HG02610 (cell line): ENCODE data around the gene PRKD2.

ENCODE experiments used
- ATAC-seq: cut with Tn5 transposase; IDR thresholded peaks from one replicate; pipeline ENCODE4 v1.9.1; 2021; ENCODE audit warnings: mild to moderate bottlenecking, moderate library complexity; ENCODE audit not compliant: unreplicated experiment

The PRKD2 gene

DNA sequence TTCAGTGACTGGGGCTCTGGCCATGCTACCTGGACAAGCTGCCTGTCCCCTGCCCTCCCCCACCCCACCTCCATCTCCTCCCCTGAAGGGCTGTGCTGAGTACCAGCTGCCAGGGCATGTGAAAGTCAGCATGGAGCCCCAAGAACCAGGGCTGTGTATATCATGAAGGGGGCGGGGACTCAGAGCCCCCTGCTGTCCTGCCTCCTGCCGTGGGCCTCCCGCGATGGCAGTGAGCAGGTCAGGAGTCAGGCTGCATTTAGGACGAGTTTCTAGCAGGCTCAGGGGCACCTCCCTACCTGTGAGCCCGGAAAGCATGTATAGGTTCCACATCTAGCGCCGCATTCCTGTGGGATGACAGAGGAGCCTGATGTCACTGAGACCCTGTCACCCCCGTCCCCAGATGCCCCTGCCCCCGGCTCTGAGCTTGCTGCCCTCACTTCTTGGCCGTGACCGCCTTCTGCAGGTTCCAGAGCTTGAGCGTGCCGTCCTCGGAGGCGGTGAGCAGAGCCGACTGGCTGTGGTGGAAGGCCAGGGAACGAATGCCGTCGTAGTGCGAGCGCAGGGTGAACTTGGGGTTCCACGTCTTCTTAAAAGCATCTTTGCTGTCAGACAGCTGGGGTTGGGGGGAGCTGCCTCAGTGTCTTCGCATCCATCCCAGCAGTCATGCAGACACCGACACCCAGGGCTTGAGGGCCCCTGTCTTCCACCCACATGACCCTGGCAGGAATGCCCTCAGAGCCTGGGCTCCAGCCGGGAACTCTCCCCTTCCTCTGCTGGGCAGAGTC, 8.3 kb upstream of the PRKD2 start:
- no peak for ATAC-seq

DNA sequence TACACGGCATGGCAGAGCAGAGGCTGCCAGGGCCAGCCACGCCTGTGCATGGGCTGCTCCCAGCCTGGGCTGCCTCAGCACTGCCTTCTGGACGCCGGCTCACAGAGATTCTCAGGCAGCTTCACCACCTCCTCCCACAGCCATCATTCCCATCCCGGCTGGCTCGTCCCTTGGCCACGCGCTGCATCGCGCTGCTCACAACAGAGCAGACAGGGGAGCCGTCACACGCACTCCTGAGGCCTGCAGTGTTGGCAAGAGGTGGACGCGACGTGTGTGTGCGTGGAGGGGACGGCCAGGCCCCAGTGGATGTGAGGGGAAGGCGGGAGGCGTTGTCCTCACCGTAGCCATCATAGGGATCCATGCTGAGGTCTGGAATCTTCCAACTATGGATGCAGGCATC, 7.6 kb upstream of the PRKD2 start:
- ATAC-seq, result no peak

DNA sequence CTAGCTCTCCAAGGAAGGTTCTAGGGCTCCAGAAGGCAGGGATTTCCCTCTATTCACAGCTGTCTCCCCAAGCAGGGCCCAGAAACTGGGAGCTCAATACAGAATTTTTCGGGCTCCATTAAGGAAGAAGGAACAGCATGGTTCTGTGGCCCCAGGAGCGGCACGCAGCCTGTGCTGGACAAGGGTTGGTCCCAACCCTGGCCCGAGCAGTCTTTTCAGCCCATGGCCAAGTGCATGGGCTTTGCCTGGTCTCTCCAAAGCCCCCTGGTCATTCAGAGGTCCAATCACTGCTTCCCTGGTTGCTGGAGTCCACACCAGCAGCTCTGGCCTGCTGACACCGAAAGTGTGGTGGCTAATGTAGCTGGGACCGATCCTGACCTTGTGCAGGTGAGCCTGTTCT, 6.6 kb upstream of the PRKD2 start:
- ATAC-seq, result no peak

DNA sequence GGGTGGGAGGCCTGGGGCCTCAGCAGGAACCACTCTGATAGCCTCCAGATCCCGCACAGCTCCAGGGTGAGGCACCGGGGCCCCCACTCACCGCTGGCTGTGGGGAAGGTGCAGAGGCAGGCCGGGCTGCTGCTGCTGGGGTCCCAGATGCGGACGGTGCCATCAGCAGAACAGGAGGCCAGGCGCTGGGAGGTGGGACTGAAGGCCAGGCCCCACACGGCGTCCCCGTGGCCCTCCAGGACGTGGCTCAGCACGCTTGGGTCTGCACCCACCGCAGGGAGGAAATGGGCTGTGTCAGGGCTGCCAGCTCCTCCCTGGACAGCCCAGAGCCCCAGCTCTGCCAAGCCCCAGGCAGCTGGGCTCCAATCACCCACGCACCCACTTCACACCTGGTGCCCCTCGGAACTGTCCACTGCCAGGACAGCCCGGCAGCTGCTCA, 6.1 kb upstream of the PRKD2 start:
- ATAC-seq, result no peak

- no peak for ATAC-seq
Measured at GRCh38 chr19:46722421-46723022, 5.6 kb upstream of the PRKD2 start.

GRCh38 chr19:46722004-46722380, 5.1 kb upstream of the PRKD2 start:
- ATAC-seq, result no peak

GRCh38 chr19:46721269-46722003, 4.5 kb upstream of the PRKD2 start:
- ATAC-seq, result no peak

DNA sequence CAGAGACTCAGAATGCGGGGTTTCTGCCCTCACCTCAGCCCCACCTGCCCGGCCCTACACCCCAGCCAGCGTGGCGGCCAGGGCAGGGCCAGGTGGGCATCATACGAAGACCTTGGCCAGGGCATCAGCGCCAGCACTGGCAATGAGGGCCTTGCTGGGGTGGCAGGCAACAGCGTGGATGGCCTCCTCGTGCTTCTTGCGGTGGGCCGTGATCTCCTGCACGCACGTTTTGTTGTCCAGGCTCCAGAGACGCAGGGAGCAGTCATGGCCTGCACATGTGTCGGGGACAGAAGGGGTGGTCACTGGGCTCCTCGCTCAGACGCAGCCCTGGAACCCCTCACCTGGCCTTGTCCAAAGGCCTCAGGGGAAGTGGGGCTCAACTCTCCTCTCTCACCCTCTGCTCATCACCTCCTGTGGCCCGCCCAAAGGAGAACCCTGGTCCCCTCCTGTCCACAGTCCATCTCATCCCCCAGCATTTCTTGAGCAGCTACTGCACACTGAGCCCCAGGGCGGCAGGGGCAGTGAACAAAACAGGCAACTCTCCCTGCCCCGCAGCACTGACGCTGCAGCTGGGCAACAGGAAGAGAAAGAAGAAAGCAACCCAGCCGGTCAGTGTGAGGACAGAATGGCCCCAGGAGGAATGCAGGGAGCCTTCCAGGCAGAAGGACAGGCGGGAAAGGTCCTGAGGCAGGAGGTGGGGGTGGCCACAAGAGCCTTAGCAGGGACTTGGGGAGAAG, 3.8 kb upstream of the PRKD2 start:
- ATAC-seq, result no peak

DNA sequence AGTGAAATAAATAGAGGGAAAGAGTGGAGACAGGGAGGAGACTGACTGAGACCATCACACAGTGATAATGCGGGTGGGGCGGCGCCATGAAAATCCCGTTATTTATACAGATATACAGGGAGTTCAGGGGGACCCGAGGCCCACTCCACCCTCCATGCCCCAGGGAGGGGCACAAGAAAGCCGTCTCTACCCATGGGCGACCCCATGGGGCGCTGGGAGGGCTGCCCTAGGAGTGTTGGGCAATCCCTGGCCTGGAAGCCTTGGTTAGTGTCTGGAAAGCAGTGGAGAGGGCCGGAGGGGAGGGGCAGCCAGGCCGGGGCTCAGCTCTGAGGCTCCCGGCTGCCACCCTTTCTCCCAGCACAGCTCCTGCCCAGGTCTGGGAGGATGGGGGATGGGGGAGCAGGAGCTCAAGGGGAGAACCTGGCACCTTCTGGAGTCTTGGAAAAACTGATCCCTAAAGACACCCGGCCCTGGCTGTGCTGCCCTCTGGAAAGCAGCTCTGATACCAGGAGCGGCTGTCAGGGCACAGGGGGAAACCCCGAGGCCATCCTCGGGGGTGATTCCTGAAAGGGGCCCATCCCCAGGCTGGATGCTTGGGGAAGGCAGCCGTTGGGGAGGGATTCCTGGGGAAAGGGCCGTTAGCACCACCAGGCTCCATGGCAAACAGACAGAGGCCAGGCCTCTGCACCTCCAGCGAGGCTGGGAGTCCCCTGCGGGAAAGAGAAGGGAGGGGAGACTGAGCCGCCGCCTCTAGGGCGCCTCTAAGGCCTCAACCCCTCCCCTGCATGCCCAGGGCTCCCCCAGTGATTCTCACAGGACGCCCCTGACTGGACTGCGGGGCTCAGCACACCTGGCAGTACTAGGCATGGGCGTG, 3.0 kb upstream of the PRKD2 start:
- ATAC-seq, result no peak

DNA sequence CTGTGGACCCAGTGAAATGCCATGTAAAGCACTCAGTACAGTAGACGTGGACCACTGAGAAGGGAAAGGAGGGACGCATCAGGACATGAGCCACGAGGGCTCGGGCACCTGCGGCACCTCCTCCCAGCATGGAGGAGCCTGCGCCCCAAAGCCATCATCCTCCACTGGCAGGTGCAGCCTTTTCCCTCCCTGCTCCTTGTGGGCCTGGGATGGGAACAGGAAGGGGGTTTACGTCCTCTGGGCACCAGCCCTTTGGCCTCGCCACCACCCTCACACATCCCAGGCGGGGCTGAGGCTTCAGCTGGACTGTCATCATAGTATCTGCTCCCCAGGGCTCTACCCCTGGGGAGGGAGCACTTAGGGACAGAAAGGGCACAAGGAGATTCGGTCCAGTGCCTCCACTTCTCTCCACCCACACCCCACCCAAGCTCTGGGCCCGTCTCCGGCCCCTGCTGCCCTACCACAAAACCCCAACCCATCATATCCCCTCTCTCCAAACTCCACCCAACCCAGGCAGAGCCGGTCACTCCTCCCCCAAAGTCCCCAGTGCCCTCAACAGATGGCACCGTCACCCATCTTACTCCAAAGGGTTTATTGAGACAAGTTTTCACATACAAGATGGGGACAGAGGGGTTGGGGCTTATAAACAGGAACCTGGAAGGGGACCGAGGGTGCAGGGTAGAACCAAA, 2.2 kb upstream of the PRKD2 start:
- ATAC-seq, result no peak

DNA sequence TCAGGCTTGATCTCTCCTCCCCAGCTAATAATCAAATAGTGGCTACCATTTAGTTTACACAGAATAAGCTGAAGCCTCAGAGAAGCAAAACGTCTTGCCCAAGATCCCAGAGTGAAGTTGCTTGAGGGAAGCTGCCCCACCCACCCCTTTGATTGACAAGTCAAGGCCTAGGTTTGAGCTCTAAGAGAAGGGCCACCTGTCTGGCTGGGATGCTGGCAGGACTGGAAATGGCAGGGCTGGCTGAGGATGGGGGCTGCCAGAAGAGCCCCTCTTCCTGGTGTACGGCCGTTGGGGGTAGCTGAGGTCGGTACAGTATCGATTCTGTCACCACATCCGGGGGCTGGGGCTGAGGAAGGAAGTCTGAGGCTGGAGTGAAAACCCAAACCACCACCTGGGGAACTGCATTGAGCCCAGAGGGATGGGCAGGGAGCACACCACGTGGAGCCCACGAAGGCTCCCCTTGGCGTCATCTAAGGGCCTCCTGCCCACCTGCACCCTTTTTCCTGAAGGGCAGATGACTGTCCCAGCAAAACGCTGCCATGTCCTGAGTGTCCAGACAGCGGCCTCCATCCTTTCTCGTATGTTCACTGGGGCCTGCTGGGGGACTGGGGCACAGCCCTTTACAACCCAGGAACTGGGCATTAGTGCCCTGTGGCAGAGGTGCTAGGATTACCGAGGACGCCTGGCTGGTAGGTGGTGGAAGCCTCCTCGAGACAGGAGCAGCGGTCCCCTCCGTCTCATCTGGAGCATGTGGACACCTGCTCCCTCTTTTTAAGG, 1.4 kb upstream of the PRKD2 start:
- ATAC-seq, result no peak

- ATAC-seq, result no peak
Measured at GRCh38 chr19:46717716-46718143, 816 bp upstream of the PRKD2 start.

GRCh38 chr19:46716672-46717033, 261 bp downstream of the PRKD2 start:
- no peak for ATAC-seq

DNA sequence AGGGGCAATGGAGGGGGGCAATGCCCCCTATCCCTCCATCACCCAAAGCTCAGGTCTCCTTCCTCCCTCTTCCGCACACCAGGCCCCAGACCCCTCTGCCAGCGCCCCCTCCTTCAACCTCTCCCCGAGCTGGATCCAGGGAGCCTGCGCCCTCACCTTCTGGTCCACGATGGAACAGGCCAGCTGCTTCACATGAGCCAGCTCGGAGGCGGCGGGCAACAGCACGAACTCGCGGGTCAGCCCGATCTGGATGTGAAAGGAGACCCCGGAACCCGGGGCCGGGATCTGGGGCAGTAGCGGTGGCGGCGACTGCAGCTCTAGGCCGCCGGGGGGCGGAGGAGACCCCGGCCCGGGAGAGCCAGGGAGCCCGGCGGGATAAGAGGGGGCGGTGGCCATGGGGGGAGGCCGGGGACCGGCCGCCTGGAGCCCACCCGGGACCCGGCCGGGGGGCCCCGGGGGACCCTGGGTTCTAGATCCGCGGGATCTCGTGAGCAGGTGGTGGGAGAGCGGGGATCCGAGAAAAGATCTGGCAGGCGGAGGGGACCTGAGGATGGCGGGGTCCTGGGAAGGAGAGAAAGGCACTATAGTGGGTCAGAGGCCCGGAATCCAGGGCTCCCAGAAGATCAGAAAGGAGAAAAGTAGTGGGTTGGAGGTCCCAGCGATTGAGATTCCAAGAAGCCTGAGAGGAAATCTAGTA, 791 bp downstream of the PRKD2 start:
- no peak for ATAC-seq

- ATAC-seq, result no peak
Measured at GRCh38 chr19:46715620-46715974, 1.3 kb downstream of the PRKD2 start.

GRCh38 chr19:46714444-46715106, 2.3 kb downstream of the PRKD2 start:
- ATAC-seq, result no peak

- ATAC-seq, result no peak
Measured at GRCh38 chr19:46713781-46714443, 3.0 kb downstream of the PRKD2 start.
